ENCODE results near the gene FHIT. TPM values are rescaled to one million over a fixed set of nuclear protein-coding genes. Genes with fewer than 3 reads are reported as not detected.

The FHIT gene
- total and polyA plus RNA-seq, 10 of the 15 experiments (the other 5 are each of a cell fraction or from before 2014, with no cell fraction given) = 4.2 to 14.9 (median 9.4) TPM

- Histone ChIP-seq H2AFZ (ENCODE audit: control insufficient read depth, low read depth, low read length) (no peak overlapping the region), H4K20me1 (ENCODE audit: control insufficient read depth, insufficient read depth) (no peaks in the 10 kb centered on the region), H3K36me3 (ENCODE audit: control insufficient read depth in 2 of 2, insufficient read depth in 2 of 2, low read length in 1 of 2) (no peaks in the 10 kb centered on the region), H3K4me1 (ENCODE audit: control insufficient read depth, insufficient read depth, low read length) (no peaks in the 10 kb centered on the region), H3K27me3 (replicated peaks in 1 of 2; ENCODE audit: control insufficient read depth in 2 of 2, insufficient read depth in 2 of 2, low read length in 1 of 2) (no peaks in the 10 kb centered on the region), H3K4me3 (no peak overlapping the region), H3K9me3 (replicated peaks; ENCODE audit: control insufficient read depth, insufficient read depth, low read length) (no peaks in the 10 kb centered on the region), H3K79me2 (ENCODE audit: control insufficient read depth, insufficient read depth, low read length) (no peaks in the 10 kb centered on the region), H3K4me2 (ENCODE audit: control insufficient read depth, insufficient read depth) (no peak overlapping the region), H3K27ac (ENCODE audit: control insufficient read depth, insufficient read depth) (no peak overlapping the region), H3K9ac (ENCODE audit: control insufficient read depth, insufficient read depth, low read length) (no peak overlapping the region)
- TF ChIP-seq FOS (IDR thresholded peaks at IDR 0.05; ENCODE audit: borderline replicate concordance, extremely low read depth, insufficient read length) (no peak), PKNOX1 (IDR thresholded peaks at IDR 0.05) (no peak)
- DNase-seq (ENCODE audit: low read depth, low spot score) (no peak), FAIRE-seq (no peak), ATAC-seq (no peak)
- in situ Hi-C loops (cut with MboI) (no loop called here), intact Hi-C loops (cut with micrococcal nuclease; ENCODE audit: unreplicated experiment) (no loop called here)
- 45% methylated on average over 3 of the region's 3 CpGs for WGBS (ENCODE audit: insufficient coverage, insufficient replicate concordance, low lambda C conversion rate, missing lambda C conversion rate)
- SMC1A ChIA-PET (ENCODE audit: uncharacterized antibody, unreplicated experiment) = no interaction called here
- POLR2A ChIA-PET = no interaction called here
- RAD21 ChIA-PET (ENCODE audit: unreplicated experiment) = no interaction called here
- CTCF ChIA-PET = interaction anchor here (1.1 kb wide), 1 partner anchor 16 kb away, joined by 3 read pairs; no protein-coding TSS in a partner anchor
- BruUV-seq (replicated peaks) = no TSS peak
Observed at GRCh38 chr3:60217156-60217911, 1033.9 kb downstream of the FHIT start.

GRCh38 chr3:60216462-60217075, 1034.7 kb downstream of the FHIT start:
- no peak overlapping the region for H3K27ac ChIP-seq (ENCODE audit: control insufficient read depth, insufficient read depth)
- no peak for ATAC-seq
- no peak overlapping the region for H3K9ac ChIP-seq (ENCODE audit: control insufficient read depth, insufficient read depth, low read length)
- H3K4me3 ChIP-seq = no peak overlapping the region
- POLR2A ChIA-PET = no interaction called here
- H2AFZ ChIP-seq (ENCODE audit: control insufficient read depth, low read depth, low read length) = no peak overlapping the region
- SMC1A ChIA-PET (ENCODE audit: uncharacterized antibody, unreplicated experiment) = interaction anchor here (0.8 kb wide), 1 partner anchor 12 kb away, joined by 3 read pairs; no protein-coding TSS in a partner anchor
- intact Hi-C loops (cut with micrococcal nuclease; ENCODE audit: unreplicated experiment) = no loop called here
- RAD21 ChIA-PET (ENCODE audit: unreplicated experiment) = no interaction called here
- H4K20me1 ChIP-seq (ENCODE audit: control insufficient read depth, insufficient read depth) = no peaks in the 10 kb centered on the region
- no peak for DNase-seq (ENCODE audit: low read depth, low spot score)
- CTCF ChIA-PET = interaction anchor here (1.2 kb wide), 1 partner anchor 31 kb away, joined by 4 read pairs; no protein-coding TSS in a partner anchor
- H3K9me3 ChIP-seq (replicated peaks; ENCODE audit: control insufficient read depth, insufficient read depth, low read length) = no peaks in the 10 kb centered on the region
- in situ Hi-C loops (cut with MboI) = no loop called here
- WGBS (ENCODE audit: insufficient coverage, insufficient replicate concordance, low lambda C conversion rate, missing lambda C conversion rate) = 50% methylated on average over 2 of the region's 2 CpGs
- FAIRE-seq = no peak
- H3K79me2 ChIP-seq (ENCODE audit: control insufficient read depth, insufficient read depth, low read length) = no peaks in the 10 kb centered on the region
- no peaks in the 10 kb centered on the region for H3K36me3 ChIP-seq (ENCODE audit: control insufficient read depth in 2 of 2, insufficient read depth in 2 of 2, low read length in 1 of 2)
- no peak overlapping the region for H3K4me2 ChIP-seq (ENCODE audit: control insufficient read depth, insufficient read depth)
- no TSS peak for BruUV-seq (replicated peaks)
- H3K4me1 ChIP-seq (ENCODE audit: control insufficient read depth, insufficient read depth, low read length) = no peaks in the 10 kb centered on the region
- no peaks in the 10 kb centered on the region for H3K27me3 ChIP-seq (replicated peaks in 1 of 2; ENCODE audit: control insufficient read depth in 2 of 2, insufficient read depth in 2 of 2, low read length in 1 of 2)
- TF ChIP-seq RELA (IDR thresholded peaks at IDR 0.05; ENCODE audit: borderline replicate concordance, partially characterized antibody) (no peak), SMAD5 (IDR thresholded peaks at IDR 0.05; ENCODE audit: low read depth) (no peak), CREM (IDR thresholded peaks at IDR 0.05; ENCODE audit: low read depth) (no peak), ESRRA (IDR thresholded peaks at IDR 0.05; ENCODE audit: low read length) (no peak), TAF1 (IDR thresholded peaks at IDR 0.05; ENCODE audit: borderline replicate concordance, low read depth, low read length) (no peak), ELK1 (IDR thresholded peaks at IDR 0.05; ENCODE audit: low read depth, low read length) (no peak), NFXL1 (IDR thresholded peaks at IDR 0.05; ENCODE audit: borderline replicate concordance) (no peak), CBFB (IDR thresholded peaks at IDR 0.05; ENCODE audit: low read depth) (no peak), NFYA (IDR thresholded peaks at IDR 0.05; ENCODE audit: borderline replicate concordance, low read depth, low read length) (no peak), MXI1 (IDR thresholded peaks at IDR 0.05; ENCODE audit: low read depth, low read length) (no peak)
